Endometrial microvascular endothelial cells (primary cell): ENCODE measurements around the gene USP9Y. TPM values are rescaled to one million over a fixed set of nuclear protein-coding genes. Genes with fewer than 3 reads are reported as not detected.
"Not testable (repeated sequence)": the region's sequence is repeated elsewhere in the genome, so short reads cannot be mapped to it uniquely, and the experiment has no call there.

Experiments
- in situ Hi-C: cut with HindIII; loops from 2 replicates; pipeline ENCODE4 v1.10.0; 2017; ENCODE audit warnings: low sequenced_read_pairs, low pct_unique_long_range_greater_than_20kb; ENCODE audit errors: inconsistent ontology term
- total RNA-seq: library from RNA; depleted of rRNA; stranded (reverse); fragments of >200 nt; gene quantifications from one replicate; pipeline ENCODE4 v1.2.3, GENCODE V29; 2015; ENCODE audit errors: inconsistent ontology term

USP9Y gene, protein sequence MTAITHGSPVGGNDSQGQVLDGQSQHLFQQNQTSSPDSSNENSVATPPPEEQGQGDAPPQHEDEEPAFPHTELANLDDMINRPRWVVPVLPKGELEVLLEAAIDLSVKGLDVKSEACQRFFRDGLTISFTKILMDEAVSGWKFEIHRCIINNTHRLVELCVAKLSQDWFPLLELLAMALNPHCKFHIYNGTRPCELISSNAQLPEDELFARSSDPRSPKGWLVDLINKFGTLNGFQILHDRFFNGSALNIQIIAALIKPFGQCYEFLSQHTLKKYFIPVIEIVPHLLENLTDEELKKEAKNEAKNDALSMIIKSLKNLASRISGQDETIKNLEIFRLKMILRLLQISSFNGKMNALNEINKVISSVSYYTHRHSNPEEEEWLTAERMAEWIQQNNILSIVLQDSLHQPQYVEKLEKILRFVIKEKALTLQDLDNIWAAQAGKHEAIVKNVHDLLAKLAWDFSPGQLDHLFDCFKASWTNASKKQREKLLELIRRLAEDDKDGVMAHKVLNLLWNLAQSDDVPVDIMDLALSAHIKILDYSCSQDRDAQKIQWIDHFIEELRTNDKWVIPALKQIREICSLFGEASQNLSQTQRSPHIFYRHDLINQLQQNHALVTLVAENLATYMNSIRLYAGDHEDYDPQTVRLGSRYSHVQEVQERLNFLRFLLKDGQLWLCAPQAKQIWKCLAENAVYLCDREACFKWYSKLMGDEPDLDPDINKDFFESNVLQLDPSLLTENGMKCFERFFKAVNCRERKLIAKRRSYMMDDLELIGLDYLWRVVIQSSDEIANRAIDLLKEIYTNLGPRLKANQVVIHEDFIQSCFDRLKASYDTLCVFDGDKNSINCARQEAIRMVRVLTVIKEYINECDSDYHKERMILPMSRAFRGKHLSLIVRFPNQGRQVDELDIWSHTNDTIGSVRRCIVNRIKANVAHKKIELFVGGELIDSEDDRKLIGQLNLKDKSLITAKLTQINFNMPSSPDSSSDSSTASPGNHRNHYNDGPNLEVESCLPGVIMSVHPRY (N-terminal part only)
- total RNA-seq, result not detected

DNA sequence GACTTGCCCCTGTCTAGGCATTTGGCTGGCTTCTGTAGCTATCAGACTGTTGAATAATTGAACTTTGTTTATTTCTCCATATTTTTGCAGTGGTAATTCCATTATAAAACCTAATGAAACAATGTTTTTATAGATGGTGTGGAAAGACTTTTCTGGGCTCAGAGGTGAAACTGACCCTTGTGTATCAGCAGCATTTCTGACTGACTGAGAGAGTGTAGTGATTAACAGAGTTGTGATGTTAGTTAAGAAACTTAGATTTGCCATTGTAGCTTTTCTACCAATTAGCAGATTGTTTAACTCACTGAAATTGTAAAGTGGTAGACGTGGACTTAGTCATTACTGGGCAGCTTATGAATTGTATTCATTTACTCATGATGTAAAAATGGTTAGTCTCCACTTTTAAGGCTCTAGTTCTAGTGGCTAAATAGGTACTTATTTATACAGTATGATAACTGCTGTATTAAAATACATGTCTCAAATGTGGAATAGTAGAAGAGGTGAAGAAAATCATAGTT, at the start of gene USP9Y:
Gene USP9Y, plus strand, starts transcription at position 51 of the 515 bp plus-strand sequence. CDS start 8,217 bp downstream, outside the sequence.
- in situ Hi-C loops, result no loop called here

DNA sequence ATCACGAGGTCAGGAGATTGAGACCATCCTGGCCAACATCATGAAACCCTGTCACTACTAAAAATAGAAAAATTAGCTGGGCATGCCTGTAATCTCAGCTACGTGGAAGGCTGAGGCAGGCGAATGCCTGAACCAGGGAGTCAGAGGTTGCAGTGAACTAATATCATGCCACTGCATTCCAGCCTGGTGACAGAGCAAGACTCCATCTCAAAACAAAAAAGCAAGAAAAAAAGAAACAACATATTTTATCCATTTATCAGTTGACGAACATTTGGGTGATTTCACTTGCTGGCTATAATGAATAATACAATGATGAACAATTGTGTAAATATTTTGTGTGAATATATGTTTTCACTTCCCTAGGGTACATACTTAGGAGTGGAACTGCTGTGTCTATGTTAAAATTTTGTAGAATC, 49.4 kb upstream of the USP9Y start:
- in situ Hi-C loops, result no loop called here

DNA sequence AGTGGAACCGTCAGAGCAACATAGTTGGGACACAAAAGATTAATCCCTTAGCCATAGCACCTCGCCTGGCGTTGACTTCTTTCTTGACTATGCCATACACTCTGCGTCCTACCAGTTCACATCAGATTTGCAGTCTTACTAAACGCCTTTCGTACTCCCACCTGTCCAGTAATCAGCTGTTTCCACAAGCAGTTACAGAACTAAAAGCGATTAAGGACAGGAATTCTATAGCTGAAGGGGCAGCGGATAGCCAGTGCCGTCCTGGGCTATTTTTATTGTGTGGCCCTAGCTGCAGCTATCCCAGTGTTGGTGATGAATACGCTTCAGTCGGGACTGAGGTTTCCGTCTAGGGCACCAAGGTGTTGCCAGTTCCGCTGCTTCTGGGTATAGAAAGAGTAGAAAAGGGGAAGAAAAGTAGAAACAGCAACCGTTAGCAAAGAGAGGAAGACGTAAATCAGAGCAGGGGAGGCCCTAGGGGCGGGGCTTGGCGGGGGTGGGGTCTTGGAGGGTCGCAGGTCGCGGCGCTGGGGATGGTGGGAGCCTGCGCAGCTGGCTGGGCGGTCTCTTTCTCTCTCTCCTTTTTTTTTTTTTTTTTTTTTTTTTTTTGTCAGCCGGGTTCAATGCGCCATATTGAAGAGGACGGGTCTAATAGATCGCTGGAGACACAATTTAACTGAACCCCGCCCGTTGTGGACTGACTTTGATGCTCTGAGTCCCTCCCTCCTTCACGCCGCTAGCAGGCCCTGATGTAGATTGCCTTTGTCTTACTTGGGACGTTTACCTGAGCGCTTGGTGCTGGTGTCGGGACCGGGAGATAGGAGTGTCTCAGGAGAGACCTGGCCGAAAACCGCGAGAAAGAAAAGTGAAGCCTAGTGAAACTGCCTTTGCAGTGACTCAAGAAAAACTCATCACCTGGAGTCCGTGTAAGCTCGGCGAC, 39.0 kb upstream of the USP9Y start:
- in situ Hi-C loops, result no loop called here

DNA sequence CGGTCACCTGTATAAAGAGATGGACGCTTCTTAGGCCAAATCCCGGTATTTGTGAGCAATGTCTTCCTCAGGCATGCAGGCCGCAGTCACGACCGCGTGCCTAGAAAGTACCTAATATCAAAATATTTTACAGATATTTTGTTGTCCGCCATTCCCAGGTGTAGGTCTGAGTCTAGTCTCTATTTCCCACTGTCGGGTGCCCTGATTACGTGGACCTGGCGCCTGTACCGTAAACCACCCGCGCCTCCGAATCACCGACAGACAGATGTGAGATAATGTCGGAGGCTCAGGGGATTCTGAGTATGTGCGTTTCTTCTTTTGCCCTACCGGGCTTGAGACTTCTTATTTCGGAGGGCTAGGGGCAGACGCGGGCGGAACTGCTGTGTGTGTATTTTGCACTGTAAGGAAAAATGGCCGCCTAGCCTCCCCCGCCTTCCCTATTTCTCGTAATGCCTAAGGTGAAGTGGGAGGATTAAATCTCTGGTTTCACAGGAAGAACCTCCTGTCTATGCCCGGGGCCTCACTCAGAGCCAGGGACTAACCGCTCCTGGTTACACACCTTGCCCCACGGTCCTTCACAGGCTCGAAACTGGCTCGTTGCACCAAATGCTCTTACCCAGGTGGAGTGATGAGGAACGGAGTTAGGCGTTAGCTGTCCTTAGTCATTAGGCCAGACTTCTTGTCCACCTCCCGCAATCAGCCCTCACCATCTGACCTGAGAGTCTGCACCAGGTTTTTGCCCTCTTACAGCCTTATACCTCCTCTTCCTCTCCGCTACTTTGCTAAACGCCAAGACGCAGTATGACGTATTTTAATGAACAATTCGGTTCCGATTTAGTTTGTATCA, 38.1 kb upstream of the USP9Y start:
- in situ Hi-C loops, result no loop called here

DNA sequence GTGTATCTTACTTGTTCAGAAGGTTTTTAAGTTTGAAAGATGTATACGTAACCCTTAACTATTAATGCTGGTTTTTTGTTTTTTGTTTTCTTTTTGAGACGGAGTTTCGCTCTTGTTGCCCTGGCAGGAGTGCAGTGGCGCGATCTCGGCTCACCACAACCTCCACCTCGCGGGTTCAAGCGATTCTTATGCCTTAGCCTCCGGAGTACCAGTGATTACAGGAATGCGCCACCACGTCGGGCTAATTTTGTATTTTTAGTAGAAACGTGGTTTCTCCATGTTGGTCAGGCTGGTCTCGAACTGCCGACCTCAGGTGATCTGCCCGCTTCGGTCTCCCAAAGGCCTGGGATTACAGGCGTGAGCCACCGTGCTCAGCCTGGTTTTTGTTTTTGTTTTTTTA, 37.2 kb upstream of the USP9Y start:
- in situ Hi-C loops, result not testable (repeated sequence)

DNA sequence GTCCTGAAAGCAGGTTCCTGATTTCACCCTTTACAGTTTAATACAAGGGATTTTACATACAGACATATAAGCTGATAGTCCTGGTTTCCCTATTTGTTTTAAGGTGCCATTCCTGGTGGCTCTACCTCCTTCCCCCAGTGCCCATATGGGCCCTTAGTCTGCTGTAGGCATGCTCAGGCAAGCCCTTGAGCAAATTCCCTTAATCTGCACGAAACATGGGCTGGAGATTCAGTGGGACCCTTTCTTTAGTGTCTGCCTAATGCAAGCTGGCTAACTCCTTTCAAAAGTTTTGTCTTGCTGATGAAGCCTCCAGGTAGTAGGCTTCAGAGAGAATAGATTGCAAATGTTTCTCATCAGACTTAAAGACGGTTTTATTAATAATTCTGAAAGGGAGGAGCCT, 22.9 kb upstream of the USP9Y start:
- in situ Hi-C loops, result no loop called here

DNA sequence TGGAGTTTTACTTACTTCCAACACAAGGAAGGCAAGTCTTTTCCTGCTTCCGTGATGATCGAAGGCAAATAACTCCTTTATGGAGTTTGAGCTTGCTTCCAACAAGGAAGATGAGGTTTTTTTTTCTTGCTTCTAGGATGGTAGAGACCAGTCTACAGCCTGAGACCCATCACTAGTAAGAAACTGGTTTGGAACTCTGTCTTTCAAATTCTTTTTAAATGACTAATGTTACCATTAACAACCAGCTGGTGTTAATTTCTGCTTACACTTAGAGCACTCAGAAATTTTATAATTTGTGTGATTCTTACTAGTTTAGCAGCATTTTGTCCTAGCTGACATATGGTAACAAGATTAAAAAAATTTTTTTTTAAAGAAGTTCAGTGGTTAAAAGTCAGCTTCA, 19.5 kb upstream of the USP9Y start:
- in situ Hi-C loops, result no loop called here

DNA sequence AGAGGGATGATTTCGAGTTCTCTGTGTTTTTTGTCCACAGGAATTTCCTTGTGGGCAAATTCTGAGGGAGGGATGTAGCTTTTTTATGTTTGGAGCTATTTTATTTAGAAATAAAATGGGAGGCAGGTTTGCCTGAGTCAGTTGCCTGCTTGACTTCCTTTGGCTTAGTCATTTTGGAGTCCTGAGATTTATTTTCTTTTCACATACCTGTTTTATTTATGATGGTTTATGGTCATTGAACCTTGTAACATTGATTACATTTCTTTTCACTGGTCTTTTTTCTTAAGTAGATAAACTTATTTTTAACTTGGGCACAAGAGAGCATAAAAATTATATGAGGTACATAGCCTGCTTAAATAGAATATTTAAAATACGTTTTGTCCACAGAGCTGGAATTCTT, 12.7 kb upstream of the USP9Y start:
- in situ Hi-C loops, result no loop called here

DNA sequence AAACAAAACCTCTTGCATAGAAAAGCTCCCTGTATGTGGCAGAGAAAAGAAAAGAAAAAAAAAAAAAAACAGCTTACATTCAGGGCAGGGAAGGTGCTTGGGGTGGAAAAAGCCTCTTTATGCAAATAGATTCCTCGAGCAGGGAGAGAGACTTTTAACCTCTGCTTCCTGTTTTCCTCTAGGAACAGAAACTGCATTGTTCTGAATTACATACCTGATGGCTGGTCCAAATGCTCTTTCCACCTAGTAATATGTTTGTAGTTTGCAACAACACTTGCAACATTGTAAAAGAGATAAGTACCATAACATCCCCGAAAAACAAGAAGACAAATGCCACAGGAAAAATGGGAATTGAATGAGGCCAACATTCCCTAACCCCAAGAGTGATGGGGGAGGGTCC, 944 bp upstream of the USP9Y start:
- in situ Hi-C loops, result no loop called here

DNA sequence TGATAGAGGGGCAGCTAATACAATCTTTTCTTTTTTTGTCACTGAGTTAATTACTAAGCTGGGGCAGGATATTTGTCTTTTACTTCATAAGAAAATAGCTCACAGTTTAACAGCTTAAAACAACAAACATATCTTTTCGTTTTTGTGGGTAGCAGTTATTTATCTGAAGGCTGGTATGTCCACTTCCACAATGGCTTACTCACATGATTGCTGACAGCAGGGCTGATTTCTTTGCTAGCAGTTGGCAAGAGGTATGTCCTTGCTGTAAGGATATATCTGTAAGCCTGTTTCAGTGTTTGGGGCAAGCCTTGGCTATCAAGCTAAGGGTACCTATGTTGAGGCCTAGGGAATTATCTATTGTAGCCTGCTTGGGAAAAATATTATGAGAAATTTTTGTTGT, 1.1 kb downstream of the USP9Y start:
- in situ Hi-C loops, result no loop called here

DNA sequence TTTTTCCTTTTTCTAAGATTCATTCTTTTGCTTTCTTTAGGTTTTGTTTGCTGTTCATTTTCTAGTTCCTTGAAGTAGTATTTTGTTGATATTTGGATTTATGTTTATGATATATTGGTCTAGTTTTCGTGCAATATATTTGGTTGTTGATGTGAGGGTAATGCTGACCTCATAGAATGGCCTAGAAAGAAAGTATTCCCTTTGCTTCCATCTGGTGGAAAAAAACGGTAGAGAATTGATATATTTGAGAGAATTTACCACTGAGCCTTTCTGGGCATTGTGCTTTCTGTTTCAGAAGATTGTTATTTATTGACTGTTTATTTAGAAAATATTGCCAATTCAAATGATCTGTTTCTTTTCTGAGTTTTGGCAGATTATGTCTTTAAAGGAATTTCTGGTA, 9.4 kb downstream of the USP9Y start:
- in situ Hi-C loops, result no loop called here

DNA sequence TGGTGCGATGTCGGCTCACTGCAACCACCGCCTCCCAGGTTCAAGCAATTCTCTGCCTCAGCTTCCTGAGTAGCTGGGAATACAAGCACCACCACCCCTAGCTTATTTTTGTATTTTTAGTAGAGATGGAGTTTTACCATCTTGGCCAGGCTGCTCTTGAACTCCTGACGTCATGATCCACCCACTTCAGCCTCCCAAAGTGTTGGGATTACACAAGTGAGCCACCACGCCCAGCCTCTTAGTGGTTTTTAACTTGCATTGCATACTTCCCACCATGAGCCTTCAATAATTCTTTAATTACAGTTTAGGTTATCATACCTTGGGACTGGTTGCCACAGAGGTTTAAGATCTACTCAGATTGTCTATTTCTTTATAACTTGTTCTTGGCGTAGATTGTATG, 14.3 kb downstream of the USP9Y start:
- in situ Hi-C loops, result no loop called here

DNA sequence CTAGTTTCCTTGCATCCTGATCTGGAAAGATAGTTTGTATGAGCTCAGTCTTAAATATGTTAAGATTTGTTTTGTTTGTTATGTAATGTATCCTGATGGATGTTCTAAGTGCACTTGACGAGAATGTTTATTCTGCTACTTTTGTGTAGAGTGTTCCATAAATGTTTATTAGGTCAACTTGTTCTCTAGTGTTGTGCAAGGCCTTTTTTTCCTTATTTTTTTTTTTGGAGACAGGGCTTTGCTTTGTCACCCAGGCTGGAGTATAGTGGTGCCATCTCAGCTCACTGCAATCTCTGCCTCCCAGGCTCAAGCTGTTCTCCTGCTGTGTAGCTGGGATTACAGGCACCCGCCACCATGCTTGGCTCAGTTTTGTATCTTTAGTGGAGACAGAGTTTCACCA, 28.7 kb downstream of the USP9Y start:
- in situ Hi-C loops, result no loop called here

DNA sequence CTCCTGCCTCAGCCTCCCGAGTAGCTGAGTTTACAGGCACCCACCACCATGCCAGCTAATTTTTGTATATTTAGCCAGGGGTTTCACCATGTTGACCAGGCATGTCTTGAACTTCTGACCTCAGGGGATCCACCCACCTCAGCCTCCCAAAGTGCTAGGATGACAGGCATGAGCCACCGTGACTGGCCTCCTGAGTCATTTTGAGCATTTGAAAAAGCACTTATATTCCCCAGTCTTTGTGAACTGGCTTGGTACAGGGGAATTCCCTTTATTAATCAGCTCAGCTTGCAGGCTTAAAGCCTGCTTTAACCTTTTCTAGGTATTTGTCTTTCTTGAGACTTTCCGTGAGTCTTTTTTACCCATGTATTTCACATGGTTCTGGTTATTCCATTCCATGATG, 32.6 kb downstream of the USP9Y start:
- in situ Hi-C loops, result no loop called here

DNA sequence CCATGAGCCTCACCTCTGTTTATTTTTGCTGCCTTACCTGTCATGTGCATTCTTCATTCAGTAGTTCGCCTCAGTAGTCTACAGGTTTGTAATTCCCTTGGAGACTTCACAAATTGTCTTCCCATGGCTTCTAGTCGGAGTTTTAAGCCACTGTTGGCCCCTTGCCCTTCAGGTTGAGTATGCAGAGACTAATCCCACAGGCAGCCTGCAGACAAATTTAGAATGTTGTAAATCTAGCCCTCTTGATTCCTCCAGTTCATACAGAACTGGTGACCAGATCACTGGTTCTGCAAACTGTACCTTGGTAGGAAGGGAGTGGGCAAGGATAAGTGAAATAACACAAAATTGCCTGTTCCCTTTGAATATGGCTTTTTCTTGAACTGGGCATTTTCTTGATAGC, 33.0 kb downstream of the USP9Y start:
- in situ Hi-C loops, result no loop called here

DNA sequence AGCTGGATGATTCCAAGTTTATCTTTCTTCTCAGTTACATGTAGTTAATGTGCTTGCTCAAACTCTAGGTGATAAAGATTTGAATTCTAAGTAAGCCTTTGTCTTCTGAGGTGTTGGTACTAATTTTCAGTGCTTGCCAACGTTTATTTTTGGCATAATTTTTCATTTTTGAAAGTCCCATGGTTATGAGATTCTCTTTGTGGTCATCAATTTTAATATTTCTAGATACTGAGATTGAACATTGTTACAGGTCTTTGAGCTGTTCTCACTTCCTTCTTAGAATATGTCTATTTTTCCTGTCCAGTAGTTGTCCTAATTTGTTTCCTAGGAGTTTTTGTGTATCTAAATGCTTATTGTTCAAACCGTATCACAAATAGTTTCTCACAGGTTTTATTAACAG, 40.4 kb downstream of the USP9Y start:
- in situ Hi-C loops, result no loop called here

DNA sequence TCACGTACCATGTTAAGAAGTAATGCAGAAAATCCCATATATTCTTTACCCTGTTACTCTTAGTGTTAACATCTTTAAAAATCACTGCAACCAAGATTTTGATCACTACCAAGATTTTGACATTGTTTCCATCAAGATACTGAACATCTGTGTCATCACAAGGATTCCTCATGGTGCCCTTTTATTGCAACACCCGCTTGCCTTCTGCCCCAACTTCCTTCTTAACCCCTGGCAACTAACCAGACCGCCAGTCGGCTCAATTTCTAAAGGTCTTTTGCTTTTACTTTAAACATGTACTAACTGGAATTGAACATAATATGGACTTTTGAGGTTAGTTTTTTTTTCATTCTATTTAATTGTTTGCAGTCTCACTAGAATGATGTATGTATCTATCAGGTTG, 41.7 kb downstream of the USP9Y start:
- in situ Hi-C loops, result no loop called here

DNA sequence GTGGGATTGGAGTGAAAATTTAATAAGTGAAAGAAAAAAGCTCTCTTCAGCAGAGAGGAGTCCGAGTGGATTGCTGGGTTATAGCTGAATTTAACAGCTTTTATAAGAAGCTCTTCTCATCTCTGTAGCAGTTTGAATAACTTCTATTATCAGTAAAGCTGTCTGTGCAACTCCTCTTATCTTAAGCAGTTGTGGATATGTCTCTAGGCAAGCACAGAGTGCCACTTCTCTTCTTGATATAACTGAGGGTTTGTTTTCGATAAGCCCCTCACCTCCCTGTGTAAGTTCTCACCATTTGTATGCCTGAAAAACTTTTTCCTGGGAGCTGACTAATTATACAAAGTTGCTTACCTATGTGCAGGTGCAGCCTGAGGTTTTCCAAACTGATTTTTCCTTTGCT, 43.1 kb downstream of the USP9Y start:
- in situ Hi-C loops, result no loop called here
